Effector memory CD4-positive, alpha-beta T cell (primary cell): ENCODE results near the gene RAMP3.

ENCODE experiments used
- DNase-seq, 3 donors: peaks; one replicate each; pipeline ENCODE4 v3.0.0-alpha.2; 2020
- H3K27ac ChIP-seq: 2 replicates; pipeline ENCODE4 v1.7.0; 2013; ENCODE audit warnings: mild to moderate bottlenecking, low read length, moderate library complexity; ENCODE audit not compliant: insufficient read depth, poor library complexity, severe bottlenecking
- H3K27me3 ChIP-seq: replicated peaks from 2 replicates; pipeline ENCODE4 v1.7.0; 2013; ENCODE audit warnings: mild to moderate bottlenecking, low read length; ENCODE audit not compliant: insufficient read depth, control insufficient read depth, poor library complexity, severe bottlenecking
- H3K36me3 ChIP-seq: 2 replicates; pipeline ENCODE4 v1.7.0; 2013; ENCODE audit warnings: mild to moderate bottlenecking, low read length, moderate library complexity; ENCODE audit not compliant: control insufficient read depth, insufficient read depth
- H3K4me1 ChIP-seq: 2 replicates; pipeline ENCODE4 v1.7.0; 2013; ENCODE audit warnings: low read length, mild to moderate bottlenecking; ENCODE audit not compliant: control insufficient read depth, insufficient read depth, poor library complexity, severe bottlenecking
- H3K4me3 ChIP-seq: 2 replicates; pipeline ENCODE4 v1.7.0; 2013; ENCODE audit warnings: low read length, low read depth, mild to moderate bottlenecking; ENCODE audit not compliant: insufficient read depth, poor library complexity, severe bottlenecking
- H3K9me3 ChIP-seq: 2 replicates; pipeline ENCODE4 v1.7.0; 2013; ENCODE audit warnings: mild to moderate bottlenecking, low read length, moderate library complexity; ENCODE audit not compliant: control insufficient read depth

RAMP3 gene

DNA sequence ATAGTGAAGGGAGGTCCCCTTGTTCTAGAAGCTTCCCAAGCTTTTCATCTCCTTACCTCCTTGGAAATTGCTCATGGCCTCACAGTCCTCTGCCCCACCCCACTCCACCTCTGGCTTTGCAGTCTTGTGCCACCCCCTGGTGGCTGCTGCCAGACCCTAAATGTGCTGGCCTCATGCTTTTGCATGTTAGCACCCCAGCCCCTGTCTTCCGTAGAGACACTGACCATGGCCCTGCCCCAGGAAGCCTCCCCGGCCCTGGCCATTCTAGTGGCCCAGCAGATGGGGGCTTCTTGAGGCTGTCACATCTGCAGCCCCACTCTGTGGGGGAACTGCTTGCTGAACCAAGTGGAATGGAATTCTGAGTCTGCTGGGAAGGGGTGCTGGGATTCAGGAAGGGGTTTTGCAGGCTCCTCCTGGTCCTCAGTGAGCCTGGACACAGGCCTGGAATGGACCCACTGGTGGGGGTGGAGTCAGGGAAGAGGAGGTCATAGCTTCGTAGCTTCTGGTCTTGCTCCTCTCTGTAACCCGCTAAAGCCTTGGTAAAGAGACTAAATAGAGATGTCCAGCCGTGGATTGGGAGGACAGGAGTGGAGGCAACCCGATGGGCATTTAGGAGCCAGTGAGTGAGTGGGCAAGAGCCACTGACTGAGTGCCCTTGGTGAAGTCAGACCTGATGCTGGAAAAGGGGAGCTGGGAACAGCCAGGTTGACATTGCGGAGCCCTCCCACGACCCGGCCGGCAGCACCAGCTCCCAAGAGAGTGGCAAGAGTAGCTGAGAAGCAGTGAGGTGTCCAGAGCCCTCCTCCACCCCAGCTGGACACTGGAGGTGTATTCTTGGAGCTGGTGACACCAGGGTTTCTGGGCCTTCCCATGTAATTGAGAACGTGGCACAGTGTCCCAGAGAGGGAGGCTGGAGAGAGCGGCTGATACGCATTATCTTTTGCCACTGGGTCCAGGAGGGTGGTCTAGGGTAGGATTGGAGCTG is 20.9 kb downstream of the RAMP3 start:
- no peaks in the 10 kb centered on the region for H3K27me3 ChIP-seq
- no peak overlapping the region for H3K27ac ChIP-seq
- no peaks in the 10 kb centered on the region for H3K4me1 ChIP-seq
- no peak for DNase-seq
- H3K4me3 ChIP-seq: no peak overlapping the region
- H3K9me3 ChIP-seq: no peaks in the 10 kb centered on the region
- H3K36me3 ChIP-seq: no peaks in the 10 kb centered on the region

DNA sequence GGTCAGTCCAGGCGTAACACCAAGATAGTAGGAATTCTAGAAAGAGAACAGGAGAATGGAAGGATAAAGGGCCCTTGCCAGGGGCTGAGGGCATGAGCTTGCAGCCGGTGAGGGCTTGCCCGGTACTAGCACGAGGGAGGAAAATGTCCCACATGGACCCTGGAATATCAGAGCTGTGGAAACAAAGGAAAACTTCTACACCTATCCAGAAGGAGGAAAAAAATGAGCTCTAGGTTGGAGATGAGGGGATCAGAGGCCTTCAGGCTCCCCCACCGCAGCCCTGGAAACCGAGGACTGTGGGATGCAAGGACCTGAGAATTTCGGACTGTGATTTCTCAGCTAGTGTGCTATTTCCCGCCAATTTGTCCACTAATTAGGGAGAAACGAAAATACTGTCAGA is 22.1 kb downstream of the RAMP3 start:
- Histone ChIP-seq H3K27me3 (no peaks in the 10 kb centered on the region), H3K4me3 (no peak overlapping the region), H3K36me3 (no peaks in the 10 kb centered on the region), H3K4me1 (no peaks in the 10 kb centered on the region), H3K27ac (no peak overlapping the region), H3K9me3 (no peaks in the 10 kb centered on the region)
- DNase-seq: no peak

DNA sequence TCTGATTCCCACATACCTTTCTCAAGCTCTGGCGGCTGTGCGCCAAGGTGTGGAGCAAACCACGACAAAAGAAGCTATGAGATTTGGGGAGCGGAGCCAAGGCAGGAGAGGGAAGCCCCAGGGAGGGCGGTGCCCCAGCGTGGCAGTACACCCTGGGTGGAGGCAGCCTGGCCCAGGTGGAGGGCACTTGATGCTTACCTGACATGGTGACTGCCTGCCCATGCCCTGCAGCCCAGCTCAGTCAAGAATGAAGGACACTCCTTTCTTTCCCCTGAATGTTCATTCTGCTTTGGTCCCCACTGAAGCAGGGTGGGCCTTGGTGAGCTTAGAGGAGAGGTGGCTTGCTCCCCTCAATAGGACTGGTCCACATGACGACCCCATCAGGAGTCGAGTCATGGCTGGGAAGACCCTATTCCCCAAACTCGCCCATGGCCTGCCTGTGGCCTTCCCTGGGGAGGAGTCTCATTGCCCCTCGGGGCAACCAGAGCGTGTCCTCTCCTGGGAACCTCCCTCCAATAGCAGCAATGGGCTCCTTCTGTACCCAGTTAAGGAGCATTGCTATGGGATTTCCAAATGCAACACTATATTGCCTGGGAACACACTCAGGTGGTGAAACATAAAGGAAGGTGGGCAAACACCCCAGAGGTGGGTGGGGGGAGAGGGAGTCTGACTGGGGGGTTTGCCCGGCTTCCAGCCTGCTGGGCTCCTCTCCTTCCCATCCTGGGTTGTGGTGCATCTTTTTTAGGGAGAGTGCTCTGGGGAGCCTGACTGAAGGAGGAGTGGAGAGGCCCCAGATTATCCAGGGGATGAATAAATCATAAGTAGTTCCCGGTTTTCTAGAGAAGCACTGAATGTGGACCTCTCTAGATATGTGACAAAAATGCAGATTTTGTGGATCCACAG is 22.7 kb downstream of the RAMP3 start:
- no peaks in the 10 kb centered on the region for H3K4me1 ChIP-seq

DNA sequence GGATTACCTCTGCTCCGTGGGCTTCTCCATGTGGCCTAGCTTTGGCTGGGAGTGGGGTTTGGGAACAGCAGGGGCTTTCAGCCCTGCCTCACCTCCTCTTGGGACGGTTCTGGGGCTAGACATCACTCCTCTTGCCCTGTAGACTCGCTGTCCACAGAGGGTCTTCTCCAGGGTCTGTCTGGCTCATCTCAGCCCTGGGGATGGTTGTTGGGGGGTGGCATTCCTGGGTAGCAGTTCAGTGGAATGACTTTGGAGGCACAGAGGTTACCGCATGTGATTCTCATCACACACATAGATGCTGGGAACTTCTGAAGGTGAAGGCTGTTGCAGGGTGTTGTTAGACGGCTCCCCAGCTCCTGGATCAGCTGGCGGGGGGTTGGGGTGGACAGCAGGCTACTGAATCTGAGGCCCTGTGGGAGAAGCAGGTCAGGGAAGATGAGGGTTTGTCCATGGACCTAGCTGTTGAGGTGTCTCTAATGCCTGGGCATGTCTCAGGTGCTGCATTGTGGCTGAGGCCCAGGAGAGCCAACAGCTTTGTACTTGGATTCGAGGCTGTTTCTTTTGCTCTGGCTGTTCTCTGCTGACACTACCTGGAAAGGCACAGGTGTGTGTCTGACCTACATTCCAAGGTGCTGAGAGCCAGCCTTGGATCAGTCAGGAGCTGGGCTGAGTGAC is 23.8 kb downstream of the RAMP3 start:
- H3K36me3 ChIP-seq: no peaks in the 10 kb centered on the region
- H3K4me1 ChIP-seq: no peaks in the 10 kb centered on the region
- no peak overlapping the region for H3K27ac ChIP-seq
- no peak overlapping the region for H3K4me3 ChIP-seq
- H3K27me3 ChIP-seq: no peaks in the 10 kb centered on the region
- H3K9me3 ChIP-seq: no peaks in the 10 kb centered on the region
- no peak for DNase-seq

More for the DNA sequence above, 22.7 kb downstream of the RAMP3 start:
- no peak for DNase-seq
- no peaks in the 10 kb centered on the region for H3K9me3 ChIP-seq
- H3K4me3 ChIP-seq: no peak overlapping the region
- no peaks in the 10 kb centered on the region for H3K36me3 ChIP-seq
- no peak overlapping the region for H3K27ac ChIP-seq
- no peaks in the 10 kb centered on the region for H3K27me3 ChIP-seq

DNA sequence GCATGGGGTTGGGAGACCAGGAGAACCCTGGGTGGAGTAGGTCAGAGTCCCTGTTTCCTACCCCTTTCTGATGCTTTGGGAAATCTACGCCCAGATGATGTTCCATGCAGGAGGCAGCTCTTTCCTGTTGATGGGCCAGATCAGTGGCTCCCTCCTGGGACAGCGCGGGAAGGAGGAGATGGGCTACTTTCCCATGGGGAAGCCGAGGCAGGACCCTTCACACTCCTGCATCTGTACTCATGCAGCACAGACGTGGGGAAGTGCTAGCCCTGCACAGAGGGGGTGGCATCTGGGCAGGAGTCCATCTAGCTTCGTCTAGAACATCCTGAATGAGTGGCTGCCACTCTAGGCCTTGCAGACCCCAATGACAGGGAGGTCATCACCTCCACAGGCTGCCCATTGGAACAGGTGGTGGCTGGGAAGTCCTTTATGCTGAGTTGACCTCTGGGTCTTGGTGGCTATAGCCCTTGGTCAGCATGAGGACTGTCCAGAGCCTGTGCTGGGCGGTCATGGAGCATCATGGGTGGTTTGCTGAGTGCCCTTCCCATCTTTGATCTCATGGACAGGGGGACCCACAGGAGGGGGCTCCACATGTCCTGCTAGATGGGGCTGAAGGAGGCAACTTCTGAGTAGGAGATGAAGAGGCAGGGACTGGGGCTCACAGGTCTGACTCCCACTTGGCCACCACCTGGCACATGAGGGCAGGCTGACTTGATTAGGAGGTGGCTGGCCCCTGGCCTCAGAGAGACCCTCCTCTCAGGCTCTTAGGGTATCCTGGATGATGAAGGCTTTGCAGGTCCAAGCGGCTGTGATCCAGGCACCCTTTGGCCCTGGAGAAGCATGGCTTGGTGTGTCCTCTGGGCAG is 24.6 kb downstream of the RAMP3 start:
- no peak for DNase-seq
- Histone ChIP-seq H3K4me1 (no peaks in the 10 kb centered on the region), H3K4me3 (no peak overlapping the region), H3K27ac (no peak overlapping the region), H3K9me3 (no peaks in the 10 kb centered on the region), H3K27me3 (no peaks in the 10 kb centered on the region), H3K36me3 (no peaks in the 10 kb centered on the region)

DNA sequence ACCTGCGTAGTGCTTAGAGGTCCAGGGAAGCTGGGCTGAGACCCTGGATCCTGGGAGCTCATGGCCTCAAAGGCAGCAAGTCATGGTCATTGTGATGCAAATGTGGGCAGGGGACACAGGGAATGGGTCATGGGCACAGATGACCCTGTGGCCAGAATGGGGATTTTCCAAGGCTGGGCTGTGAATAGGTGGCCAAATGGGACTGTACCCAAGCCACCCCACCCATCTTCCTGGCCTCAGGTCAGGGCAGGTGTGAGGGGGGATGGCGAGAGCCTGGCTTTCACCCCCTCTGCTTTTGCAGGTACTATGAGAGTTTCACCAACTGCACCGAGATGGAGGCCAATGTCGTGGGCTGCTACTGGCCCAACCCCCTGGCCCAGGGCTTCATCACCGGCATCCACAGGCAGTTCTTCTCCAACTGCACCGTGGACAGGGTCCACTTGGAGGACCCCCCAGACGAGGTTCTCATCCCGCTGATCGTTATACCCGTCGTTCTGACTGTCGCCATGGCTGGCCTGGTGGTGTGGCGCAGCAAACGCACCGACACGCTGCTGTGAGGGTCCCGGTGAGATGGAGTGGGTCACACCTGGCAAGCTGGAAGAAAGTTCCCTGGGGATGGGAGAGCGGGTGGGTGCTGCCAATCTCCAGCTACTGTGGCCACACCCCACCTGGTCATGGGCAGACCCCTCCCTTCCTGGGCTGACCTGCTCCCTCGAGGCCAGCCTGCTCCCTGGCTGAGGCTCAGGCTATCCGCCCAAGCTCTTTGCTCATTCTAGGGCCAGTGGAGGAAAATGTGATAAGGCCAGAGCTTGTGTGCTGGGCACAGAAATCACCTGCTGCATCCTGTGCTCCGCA is 25.5 kb downstream of the RAMP3 start:
- no peak for DNase-seq
- H3K4me3 ChIP-seq: no peak overlapping the region
- no peak overlapping the region for H3K27ac ChIP-seq
- H3K9me3 ChIP-seq: no peaks in the 10 kb centered on the region
- no peaks in the 10 kb centered on the region for H3K27me3 ChIP-seq
- H3K4me1 ChIP-seq: no peaks in the 10 kb centered on the region
- no peaks in the 10 kb centered on the region for H3K36me3 ChIP-seq

DNA sequence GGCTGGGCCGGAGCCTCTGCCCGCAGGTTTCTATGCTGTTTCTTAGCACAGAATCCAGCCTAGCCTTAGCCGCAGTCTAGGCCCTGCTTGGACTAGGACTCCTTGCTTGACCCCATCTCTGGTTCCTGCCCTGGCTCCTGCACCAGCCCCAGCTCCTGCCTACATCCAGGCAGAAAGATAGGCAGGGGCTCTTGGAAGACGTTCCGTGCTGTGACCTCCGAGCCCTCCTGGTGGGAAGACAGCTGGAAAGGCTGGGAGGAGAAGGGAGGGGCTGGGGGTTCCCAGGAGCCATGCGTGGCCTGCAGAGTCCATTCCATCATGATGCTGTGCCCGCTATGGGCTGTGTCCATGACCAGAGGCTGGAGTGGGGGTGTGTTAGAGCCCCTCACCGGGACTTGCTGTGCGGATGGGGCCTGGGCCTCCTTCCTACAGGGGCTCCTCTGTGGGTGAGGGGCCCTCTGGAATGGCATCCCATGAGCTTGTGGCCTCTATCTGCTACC is 26.2 kb downstream of the RAMP3 start:
- H3K27me3 ChIP-seq: no peaks in the 10 kb centered on the region
- no peak overlapping the region for H3K4me3 ChIP-seq
- H3K4me1 ChIP-seq: no peaks in the 10 kb centered on the region
- H3K9me3 ChIP-seq: no peaks in the 10 kb centered on the region
- no peak overlapping the region for H3K27ac ChIP-seq
- no peaks in the 10 kb centered on the region for H3K36me3 ChIP-seq
- no peak for DNase-seq

DNA sequence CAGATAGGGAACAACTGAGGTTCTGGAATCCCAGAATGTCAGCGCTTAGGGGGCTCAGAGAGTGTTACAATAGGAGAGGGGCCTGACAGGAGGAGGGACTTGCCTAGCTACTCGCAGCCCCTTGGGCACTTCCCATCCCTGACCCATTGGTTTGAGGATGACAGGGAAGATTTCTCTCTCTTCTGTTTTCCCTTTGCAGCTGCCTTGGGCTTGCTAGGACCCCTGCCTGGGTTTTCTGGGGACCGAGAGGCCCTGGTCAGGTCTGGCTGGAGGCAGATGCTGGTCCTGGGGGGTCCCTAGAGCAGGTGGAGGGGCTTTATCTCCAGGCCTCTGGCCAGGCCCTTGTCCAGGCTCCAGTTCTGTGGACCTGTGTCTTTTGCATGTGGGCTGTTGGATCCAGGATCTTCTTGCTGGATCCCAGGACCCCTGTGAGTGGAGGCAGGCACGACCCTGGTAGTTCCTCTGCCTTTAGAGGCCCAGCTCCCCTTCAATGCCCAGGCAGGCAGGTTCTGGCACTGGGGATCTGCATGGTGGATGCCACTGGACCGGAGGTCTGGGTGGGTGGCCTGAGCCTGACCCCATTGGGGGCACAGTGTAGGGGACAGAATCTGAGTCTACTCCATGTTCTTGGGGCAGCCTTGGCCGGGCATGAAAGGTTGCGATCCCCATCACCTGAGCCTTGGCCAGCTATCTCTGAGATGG is 26.9 kb downstream of the RAMP3 start:
- H3K27me3 ChIP-seq: no peaks in the 10 kb centered on the region
- H3K4me1 ChIP-seq: no peaks in the 10 kb centered on the region
- no peaks in the 10 kb centered on the region for H3K9me3 ChIP-seq
- H3K36me3 ChIP-seq: no peaks in the 10 kb centered on the region
- no peak overlapping the region for H3K4me3 ChIP-seq
- DNase-seq: no peak
- H3K27ac ChIP-seq: no peak overlapping the region
